Measurements from ENCODE around the gene ACR.

GRCh38 chr22:50735739-50736030, 2.3 kb upstream of the ACR start:
- no peak for TF ChIP-seq CTCF (conservative IDR thresholded peaks at IDR 0.05; ENCODE audit: low read depth, low read length)
- no peak for TF ChIP-seq EZH2 (IDR thresholded peaks at IDR 0.05; ENCODE audit: borderline replicate concordance, low read depth, low read length, poor library complexity, severe bottlenecking)
